Fibroblast of skin of scalp (primary cell): ENCODE data around the gene CLEC1B.
"Not testable (repeated sequence)": the region's sequence is repeated elsewhere in the genome, so short reads cannot be mapped to it uniquely, and the experiment has no call there.

Experiments
- DNase-seq: peaks from one replicate; pipeline ENCODE4 v3.0.0-alpha.2; 2013

The CLEC1B gene

GRCh38 chr12:9974731-9975130 is 24.2 kb downstream of the CLEC1B start:
- not testable (repeated sequence) for DNase-seq

- no peak for DNase-seq
Measured at GRCh38 chr12:9973949-9974348, 25.0 kb downstream of the CLEC1B start.

- DNase-seq: no peak
Measured at GRCh38 chr12:9971181-9971580, 27.7 kb downstream of the CLEC1B start, which contains the start of gene CLEC12A. TSS of gene CLEC12A (plus strand) at chr12:9971409. CDS start at chr12:9971597, 188 bp downstream.

- no peak for DNase-seq
Measured at GRCh38 chr12:9969673-9970072, 29.2 kb downstream of the CLEC1B start.

GRCh38 chr12:9961901-9962300 is 37.0 kb downstream of the CLEC1B start:
- DNase-seq: no peak

- no peak for DNase-seq
Measured at GRCh38 chr12:9961106-9961505, 37.8 kb downstream of the CLEC1B start.

- DNase-seq: no peak
Measured at GRCh38 chr12:9960590-9960989, 38.3 kb downstream of the CLEC1B start.

- no peak for DNase-seq
Measured at GRCh38 chr12:9957834-9958233, 41.1 kb downstream of the CLEC1B start.

- not testable (repeated sequence) for DNase-seq
Measured at GRCh38 chr12:9952954-9953729, 45.8 kb downstream of the CLEC1B start.

GRCh38 chr12:9951026-9951675 is 47.8 kb downstream of the CLEC1B start:
- DNase-seq: no peak

GRCh38 chr12:9948606-9949296 is 50.2 kb downstream of the CLEC1B start:
- no peak for DNase-seq

GRCh38 chr12:9947674-9948073 is 51.2 kb downstream of the CLEC1B start:
- no peak for DNase-seq

- no peak for DNase-seq
Measured at GRCh38 chr12:9944391-9944790, 54.5 kb downstream of the CLEC1B start.

- no peak for DNase-seq
Measured at GRCh38 chr12:9943240-9943639, 55.7 kb downstream of the CLEC1B start.
